Daoy (cell line): Measurements from ENCODE around the gene ANXA2. TPM values are rescaled to one million over a fixed set of nuclear protein-coding genes. Genes with fewer than 3 reads are reported as not detected.
"Not testable (repeated sequence)": the region's sequence is repeated elsewhere in the genome, so short reads cannot be mapped to it uniquely, and the experiment has no call there.

Source experiments
- DNase-seq: peaks from one replicate; pipeline ENCODE4 v3.0.0-alpha.2; 2015; ENCODE audit warnings: low read depth
- total RNA-seq: library from RNA; depleted of rRNA; stranded (reverse); fragments of >200 nt; shearing (Covaris generic); gene quantifications from 2 replicates; pipeline ENCODE4 v1.2.3, GENCODE V29; 2014

The ANXA2 gene
- total RNA-seq, 1 experiment from 2014 or later: 2,152 TPM

DNA sequence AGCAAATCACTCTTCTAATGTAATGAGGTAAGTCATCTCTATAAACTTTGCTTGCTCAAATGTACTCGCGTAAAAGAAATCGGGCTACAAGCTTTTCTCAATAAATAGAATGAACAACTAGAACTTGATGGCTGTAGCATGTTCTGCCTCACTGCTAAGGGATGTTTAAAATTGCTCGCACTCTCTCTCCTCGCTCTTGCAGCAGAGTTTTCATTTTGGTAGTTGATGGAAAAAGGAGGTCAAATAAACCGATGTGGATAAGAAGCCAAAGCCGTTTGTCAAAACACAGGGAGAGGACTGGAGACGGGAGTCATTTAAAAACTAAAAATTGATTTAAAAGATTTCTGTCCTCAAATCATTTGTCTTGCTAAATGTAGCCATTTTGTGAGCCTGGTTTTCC, 53.3 kb downstream of the ANXA2 start:
- DNase-seq: no peak

DNA sequence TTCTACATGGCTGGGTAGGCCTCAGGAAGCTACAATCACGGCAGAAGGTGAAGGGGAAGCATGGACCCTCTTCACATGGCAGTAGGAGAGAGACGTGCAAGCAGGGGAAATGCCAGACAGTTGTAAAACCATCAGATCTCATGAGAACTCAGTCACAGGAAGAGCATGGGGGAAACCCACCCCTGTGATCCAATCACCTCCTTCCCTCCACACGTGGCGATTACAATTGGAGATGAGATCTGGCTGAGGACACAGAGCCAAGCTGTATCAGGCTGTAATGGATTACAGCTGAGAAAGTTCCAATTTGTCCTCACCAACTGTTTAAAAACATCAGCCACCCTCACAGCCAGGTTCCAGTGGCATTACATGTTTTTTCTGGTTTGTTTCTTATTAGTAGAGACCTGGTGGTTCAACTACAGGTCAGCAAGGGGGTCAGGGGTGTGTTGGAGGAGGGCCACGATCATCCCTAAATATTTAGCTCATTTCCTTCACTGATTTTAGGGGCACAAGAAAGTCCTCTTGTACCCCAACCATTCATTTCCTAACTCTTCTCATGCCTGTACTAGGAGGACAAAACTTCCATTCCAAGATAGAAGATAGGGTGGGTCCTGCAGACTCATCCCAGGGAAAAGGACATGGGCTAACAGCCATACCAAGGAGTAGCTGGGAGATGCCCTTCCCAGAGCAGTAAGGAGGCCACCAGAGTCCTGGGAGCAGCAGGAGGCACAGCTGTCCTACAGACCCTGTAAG, 54.4 kb downstream of the ANXA2 start:
- no peak for DNase-seq

DNA sequence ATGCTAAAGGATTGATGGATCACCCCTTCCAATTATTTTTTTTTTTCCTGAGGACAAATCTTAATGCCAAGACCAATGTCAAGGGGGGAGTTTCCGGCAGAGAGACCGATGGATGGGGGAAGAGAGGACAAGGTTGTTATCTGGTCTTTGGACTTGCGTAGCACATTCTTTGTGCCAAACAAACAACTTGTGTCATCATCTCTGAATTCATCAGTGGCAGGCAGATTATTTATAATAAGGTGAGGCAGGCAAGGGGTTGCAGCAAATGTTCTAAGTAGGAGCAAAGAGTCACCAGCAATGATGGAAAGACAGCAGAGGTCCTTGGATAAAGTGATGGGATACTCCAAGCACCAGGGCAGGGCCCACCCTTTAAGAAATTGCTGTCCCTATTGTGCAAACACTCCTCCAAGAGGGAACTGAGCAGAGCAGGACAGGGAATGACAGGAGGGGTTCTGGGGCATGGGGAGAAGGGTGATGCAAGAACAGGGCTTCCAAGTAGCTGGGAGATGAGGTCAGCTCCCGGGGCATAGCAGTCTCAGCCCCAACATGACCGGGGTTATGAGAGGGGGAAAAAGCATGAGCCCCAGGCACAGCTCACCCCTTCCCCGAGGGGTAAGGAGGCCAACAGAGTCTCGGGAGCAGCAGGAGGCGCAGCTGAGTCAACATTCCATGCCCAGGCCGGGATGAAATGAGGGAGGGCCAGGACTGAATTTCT, 57.4 kb downstream of the ANXA2 start:
- no peak for DNase-seq

GRCh38 chr15:60339236-60339635, 58.5 kb downstream of the ANXA2 start:
- no peak for DNase-seq

DNA sequence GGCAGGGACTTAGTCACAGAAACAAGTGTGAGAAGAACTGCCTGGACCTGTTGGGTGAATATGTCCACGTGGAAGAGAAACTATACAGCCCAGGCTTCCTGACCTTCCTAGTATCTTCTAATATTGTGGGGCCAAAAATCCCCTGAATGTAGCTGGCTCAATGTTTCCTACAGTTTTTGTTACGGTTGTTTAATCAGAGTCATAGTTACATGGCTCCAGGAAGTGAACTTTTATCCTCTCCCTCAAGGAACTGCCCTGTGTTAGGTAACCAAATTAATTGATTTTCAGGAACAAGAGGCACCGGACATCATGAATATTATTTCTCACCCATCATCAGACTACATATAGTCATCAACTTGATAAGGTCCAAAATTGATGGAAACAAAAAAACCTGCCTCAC, 59.0 kb downstream of the ANXA2 start:
- no peak for DNase-seq

DNA sequence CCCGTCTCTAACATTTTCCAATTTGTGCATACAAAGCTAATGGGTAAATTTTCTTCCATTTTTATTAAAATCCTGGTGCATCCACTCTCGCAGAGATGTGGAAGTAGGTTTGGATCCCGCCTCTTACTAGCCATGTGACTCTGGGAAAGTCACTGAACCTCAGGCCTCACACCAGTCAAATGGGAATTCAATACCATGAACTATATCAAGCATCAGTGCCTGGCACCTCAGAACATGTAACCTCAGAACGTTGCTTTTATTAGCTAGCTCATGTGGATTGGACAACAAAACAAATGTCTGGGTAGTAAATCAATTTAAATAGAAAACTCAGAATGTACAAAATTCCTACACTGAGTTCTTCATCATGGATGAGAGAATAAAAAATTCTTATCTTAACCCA, 60.7 kb downstream of the ANXA2 start:
- no peak for DNase-seq

GRCh38 chr15:60335296-60335695, 62.5 kb downstream of the ANXA2 start:
- DNase-seq: not testable (repeated sequence)

- no peak for DNase-seq
Observed at GRCh38 chr15:60328852-60329443, 68.8 kb downstream of the ANXA2 start.

DNA sequence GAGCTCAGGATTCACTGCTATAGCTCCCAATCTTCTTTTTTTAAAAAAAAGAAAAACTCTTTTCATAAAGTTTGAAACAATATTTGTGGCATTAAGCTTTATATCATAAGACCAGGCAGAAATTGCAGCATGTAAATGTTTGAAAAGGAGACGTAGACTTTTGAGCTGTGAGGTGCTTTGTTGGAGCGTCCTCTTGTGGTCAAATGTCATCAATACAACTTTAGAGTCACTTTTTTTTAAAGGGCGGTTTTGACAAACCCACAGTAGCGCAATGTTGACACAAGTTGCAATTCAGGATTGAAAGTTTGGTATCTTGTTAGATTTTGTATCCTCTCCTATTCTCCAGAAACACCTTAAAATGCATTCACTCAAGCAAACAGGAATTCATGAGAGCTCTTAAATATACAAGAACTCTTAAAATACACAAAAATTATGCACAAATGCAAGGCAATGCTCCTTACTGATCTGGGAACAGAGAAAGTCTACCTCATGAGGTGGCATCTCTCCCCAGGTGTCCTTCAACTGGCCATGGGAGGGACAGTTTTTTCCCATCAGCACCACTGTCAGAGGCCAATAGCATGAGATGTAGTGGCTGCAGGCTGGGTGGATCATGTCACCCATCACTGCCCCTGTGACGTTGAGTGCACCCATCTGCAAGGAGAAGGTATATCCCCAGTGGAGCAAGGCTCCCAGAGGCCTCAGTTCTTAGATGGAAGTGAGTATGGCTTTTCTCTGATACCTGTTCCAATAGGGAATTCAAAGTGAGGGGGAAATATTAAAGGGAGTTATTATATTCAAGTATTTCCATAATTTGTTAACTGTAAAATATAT, 70.7 kb downstream of the ANXA2 start:
- DNase-seq: peak; percentile 60

DNA sequence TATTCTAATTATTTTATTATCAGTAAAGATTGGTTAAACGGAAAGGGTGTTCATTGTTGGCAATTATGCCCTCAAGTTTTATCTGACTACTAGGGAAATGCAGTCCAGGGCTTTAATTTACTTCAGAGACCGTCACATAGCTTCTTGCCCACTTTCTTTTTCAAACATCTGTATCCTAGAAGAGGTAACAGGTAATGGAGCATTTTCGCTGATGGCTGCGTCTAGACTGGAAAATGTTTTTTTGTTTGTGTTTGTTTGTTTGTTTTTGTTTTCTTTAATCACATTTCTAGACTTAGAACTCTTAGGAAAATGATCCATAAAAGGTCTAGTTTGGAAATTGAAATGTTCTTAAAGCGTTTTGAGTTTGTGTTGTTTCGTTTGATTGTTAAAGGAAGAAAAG, 71.4 kb downstream of the ANXA2 start:
- DNase-seq: no peak

DNA sequence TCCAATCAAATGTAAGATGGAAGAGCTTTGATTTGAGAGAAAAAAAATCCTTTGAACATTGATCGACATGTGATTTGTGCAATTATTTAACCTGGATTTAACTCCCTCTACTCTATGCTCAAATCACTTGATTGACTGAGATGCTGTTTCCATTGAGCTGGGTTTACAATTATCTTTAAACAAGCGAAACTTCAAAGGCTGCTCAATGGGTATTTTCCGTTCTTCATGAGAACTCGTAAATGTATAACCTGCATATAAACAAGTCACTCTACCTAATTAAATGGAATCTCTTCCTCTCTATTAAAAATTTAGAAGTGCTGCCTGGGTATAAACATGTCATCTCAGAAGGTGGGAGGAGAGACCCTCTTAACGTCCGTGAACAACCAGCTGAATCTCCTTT, 71.9 kb downstream of the ANXA2 start:
- DNase-seq: no peak

GRCh38 chr15:60324706-60325438, 72.9 kb downstream of the ANXA2 start:
- DNase-seq: no peak

- no peak for DNase-seq
Observed at GRCh38 chr15:60323322-60323721, 74.5 kb downstream of the ANXA2 start.

- no peak for DNase-seq
Observed at GRCh38 chr15:60320365-60320764, 77.4 kb downstream of the ANXA2 start.

- DNase-seq: no peak
Observed at GRCh38 chr15:60318216-60318867, 79.4 kb downstream of the ANXA2 start.

DNA sequence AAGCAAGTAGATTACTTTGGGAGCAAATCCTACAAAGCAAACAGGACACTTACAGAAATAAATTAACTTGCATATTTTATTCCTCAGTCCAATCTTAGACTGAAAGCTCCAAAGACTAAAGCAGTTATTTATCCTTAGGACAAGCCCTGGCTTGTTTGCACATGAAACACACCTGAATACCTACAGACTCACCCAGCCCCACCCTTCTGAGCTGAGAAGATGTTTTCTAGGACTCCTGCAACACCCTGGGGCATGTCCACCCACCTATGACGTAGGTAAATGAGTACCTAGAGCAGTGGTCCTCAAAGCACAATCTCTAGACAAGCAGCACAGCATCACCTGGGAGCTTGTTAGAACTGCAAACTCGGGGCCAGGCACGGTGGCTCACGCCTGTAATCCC, 80.8 kb downstream of the ANXA2 start:
- no peak for DNase-seq

GRCh38 chr15:60315878-60316277, 81.9 kb downstream of the ANXA2 start:
- DNase-seq: no peak

- DNase-seq: no peak
Observed at GRCh38 chr15:60313906-60314305, 83.9 kb downstream of the ANXA2 start.

DNA sequence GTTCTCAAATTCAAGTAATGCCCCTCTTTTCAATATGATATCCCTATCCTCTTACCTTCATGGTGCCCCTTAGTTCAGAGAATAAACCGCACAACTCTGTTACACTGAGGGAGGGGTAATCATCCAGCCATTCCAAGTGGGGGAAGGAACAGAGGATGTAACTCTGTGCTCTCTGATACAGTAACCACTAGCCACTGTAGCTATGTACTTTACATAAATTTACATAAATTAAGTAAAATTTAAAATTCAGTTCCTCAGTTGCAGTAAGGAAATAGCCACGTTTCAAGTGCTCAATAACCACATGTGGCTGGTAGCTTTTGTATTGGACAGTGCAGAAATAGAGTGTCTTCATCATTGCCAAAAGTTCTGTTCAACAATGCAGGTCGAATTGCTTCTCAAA, 90.8 kb downstream of the ANXA2 start:
- no peak for DNase-seq

DNA sequence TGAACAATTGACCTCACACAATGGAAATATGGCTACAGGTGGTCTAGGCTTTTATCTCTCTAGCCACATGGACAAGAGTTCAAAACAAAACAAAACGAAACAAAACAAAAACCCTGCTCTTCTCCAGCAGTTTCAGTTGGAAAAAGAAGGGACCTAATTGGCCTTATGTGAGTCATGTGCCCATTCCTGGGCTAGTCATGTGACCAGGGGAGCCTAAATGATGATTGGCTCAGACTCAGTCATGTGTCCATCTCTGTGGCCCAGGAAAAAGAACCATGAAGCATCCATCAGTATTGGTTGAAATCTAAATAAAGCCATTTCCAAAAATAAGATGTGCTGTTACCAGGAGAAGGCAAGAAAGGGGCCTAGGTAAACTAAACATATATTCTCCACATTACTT, 96.8 kb downstream of the ANXA2 start:
- peak; percentile 9 for DNase-seq

- peak; percentile 15 for DNase-seq
Observed at GRCh38 chr15:60299452-60300047, 98.2 kb downstream of the ANXA2 start.
